ENCODE data around the gene CTSL. TPM values are rescaled to one million over a fixed set of nuclear protein-coding genes. Genes with fewer than 3 reads are reported as not detected.
A peak's percentile ranks its signal among the peaks of the same experiment; 100 is the strongest.

The CTSL gene
- total and polyA plus RNA-seq, 2 experiments from 2014 or later, result 97.0 to 137 TPM

DNA sequence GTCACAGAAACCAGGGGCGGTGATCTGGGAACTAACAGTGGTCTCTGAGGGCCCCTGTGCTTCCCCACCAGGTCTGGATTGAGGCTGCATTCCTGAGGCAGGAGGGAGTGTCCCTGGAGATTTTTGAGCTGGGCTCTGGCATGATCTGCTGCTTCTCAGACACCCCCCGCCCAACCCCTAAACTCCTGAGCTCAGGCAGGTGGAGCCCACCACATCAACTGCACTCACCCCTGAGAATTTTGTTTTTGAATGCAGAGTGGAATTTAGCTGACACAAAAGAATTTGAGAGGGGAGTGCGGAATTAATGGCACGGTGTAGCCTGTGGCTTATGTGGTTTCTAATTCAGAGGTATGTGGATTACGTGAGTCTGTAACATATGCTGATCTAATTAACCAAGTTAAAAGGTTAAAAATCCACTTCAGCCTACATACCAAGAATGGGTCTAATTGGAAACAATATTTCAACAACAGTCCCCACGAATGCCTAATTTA lies 23.9 kb upstream of the CTSL start:
- DNase-seq (ENCODE audit: low read depth in 1 of 2, low spot score in 1 of 2), result peak in 1 of 2 donors; percentile 26
- H3K27me3 ChIP-seq, result no peaks in the 10 kb centered on the region
- H3K9me3 ChIP-seq (ENCODE audit: low read depth), result no peaks in the 10 kb centered on the region
- TF ChIP-seq CTCF (IDR thresholded peaks at IDR 0.05; ENCODE audit: low read depth, low read length), result no peak
- H3K4me1 ChIP-seq (ENCODE audit: low read depth), result no peaks in the 10 kb centered on the region
- peak overlapping the region; percentile 16 for H3K27ac ChIP-seq
- no peak overlapping the region for H3K4me3 ChIP-seq
- peaks cover 9% of the 10 kb centered on the region for H3K36me3 ChIP-seq

- Histone ChIP-seq H3K4me1 (ENCODE audit: low read depth) (no peaks in the 10 kb centered on the region), H3K27me3 (no peaks in the 10 kb centered on the region), H3K4me3 (no peak overlapping the region), H3K36me3 (peaks cover 13% of the 10 kb centered on the region), H3K27ac (no peak overlapping the region), H3K9me3 (ENCODE audit: low read depth) (no peaks in the 10 kb centered on the region)
- no peak for TF ChIP-seq CTCF (IDR thresholded peaks at IDR 0.05; ENCODE audit: low read depth, low read length)
- no peak for DNase-seq (ENCODE audit: low read depth in 1 of 2, low spot score in 1 of 2)
Observed at GRCh38 chr9:87702921-87703320, 23.0 kb upstream of the CTSL start.

DNA sequence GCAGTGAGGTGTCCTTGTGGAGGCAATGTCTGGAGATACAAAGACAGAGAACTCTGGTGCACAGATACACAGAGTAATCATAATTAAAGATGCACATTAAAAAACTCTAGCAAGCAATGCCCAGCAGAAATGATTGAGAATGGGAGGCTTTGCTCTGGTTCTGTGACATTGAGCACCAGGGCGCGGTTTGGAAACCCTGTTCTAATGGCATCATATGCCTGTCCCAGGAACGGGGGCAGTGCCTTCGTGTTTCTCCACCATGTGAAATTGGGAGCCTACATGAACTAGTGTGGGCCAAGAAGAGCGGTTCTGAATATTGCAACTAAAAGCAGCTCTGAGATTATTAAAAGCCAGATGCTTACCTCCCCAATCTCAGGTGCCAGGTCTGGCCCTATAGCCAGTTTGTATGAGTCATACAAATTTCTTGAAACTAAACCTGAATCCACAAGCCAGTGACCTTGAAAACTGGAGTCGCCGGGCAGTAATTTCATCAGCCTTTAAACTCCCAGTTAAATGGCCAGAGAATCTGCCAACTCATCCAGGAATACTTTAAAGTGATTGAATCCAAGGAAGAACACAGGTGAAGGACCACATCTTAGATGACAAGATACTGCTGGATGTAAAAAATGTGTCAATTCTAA lies 22.2 kb upstream of the CTSL start:
- no peak for DNase-seq (ENCODE audit: low read depth in 1 of 2, low spot score in 1 of 2)
- no peak overlapping the region for H3K4me3 ChIP-seq
- H3K27ac ChIP-seq, result no peak overlapping the region
- no peaks in the 10 kb centered on the region for H3K4me1 ChIP-seq (ENCODE audit: low read depth)
- H3K9me3 ChIP-seq (ENCODE audit: low read depth), result no peaks in the 10 kb centered on the region
- H3K27me3 ChIP-seq, result no peaks in the 10 kb centered on the region
- peaks cover 13% of the 10 kb centered on the region for H3K36me3 ChIP-seq
- TF ChIP-seq CTCF (IDR thresholded peaks at IDR 0.05; ENCODE audit: low read depth, low read length), result no peak

GRCh38 chr9:87704342-87704741 lies 21.6 kb upstream of the CTSL start:
- no peaks in the 10 kb centered on the region for H3K9me3 ChIP-seq (ENCODE audit: low read depth)
- peaks cover 13% of the 10 kb centered on the region for H3K36me3 ChIP-seq
- H3K4me3 ChIP-seq, result no peak overlapping the region
- H3K27me3 ChIP-seq, result no peaks in the 10 kb centered on the region
- TF ChIP-seq CTCF (IDR thresholded peaks at IDR 0.05; ENCODE audit: low read depth, low read length), result no peak
- no peak for DNase-seq (ENCODE audit: low read depth in 1 of 2, low spot score in 1 of 2)
- no peaks in the 10 kb centered on the region for H3K4me1 ChIP-seq (ENCODE audit: low read depth)
- no peak overlapping the region for H3K27ac ChIP-seq

DNA sequence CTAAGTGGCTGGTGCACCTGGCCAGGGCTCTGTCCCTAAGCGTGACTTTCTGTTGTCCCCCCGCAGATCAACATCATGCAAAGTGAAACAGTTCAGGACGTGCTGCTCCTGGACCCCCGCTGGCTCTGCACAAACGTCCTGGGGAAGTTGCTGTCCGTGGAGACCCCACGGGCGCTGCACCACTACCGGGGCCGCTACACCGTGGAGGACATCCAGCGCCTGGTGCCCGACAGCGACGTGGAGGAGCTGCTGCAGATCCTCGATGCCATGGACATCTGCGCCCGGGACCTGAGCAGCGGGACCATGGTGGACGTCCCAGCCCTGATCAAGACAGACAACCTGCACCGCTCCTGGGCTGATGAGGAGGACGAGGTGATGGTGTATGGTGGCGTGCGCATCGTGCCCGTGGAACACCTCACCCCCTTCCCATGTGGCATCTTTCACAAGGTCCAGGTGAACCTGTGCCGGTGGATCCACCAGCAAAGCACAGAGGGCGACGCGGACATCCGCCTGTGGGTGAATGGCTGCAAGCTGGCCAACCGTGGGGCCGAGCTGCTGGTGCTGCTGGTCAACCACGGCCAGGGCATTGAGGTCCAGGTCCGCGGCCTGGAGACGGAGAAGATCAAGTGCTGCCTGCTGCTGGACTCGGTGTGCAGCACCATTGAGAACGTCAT lies 19.7 kb upstream of the CTSL start:
- peaks cover 13% of the 10 kb centered on the region for H3K36me3 ChIP-seq
- TF ChIP-seq CTCF (IDR thresholded peaks at IDR 0.05; ENCODE audit: low read depth, low read length), result no peak
- no peak overlapping the region for H3K4me3 ChIP-seq
- no peaks in the 10 kb centered on the region for H3K27me3 ChIP-seq
- no peak for DNase-seq (ENCODE audit: low read depth in 1 of 2, low spot score in 1 of 2)
- no peaks in the 10 kb centered on the region for H3K4me1 ChIP-seq (ENCODE audit: low read depth)
- no peaks in the 10 kb centered on the region for H3K9me3 ChIP-seq (ENCODE audit: low read depth)
- no peak overlapping the region for H3K27ac ChIP-seq

All from cardiac muscle cell (in vitro differentiated cells and primary cell).